IMR-90 (cell line): Measurements from ENCODE around the gene TPCN1.

Experiments used
- CEBPB ChIP-seq: IDR thresholded peaks from 2 replicates; pipeline ENCODE4 v1.6.1; 2012; ENCODE audit warnings: low read depth, low read length, improper control_type of control experiment
- CHD1 ChIP-seq: IDR thresholded peaks from 2 replicates; pipeline ENCODE4 v1.6.1; 2012; ENCODE audit warnings: low read depth, low read length, improper control_type of control experiment
- FOS ChIP-seq: fragments of 150-350 bp; IDR thresholded peaks from 2 replicates; pipeline ENCODE4 v1.6.1; 2016; ENCODE audit warnings: low read depth, low read length
- MAFK ChIP-seq: IDR thresholded peaks from 2 replicates; pipeline ENCODE4 v1.6.1; 2012; ENCODE audit warnings: low read depth, low read length, improper control_type of control experiment
- MXI1 ChIP-seq: IDR thresholded peaks from 2 replicates; pipeline ENCODE4 v1.6.1; 2012; ENCODE audit warnings: low read depth, mild to moderate bottlenecking, low read length, moderate library complexity, borderline replicate concordance
- NFE2L2 ChIP-seq: fragments of 150-350 bp; IDR thresholded peaks from 2 replicates; pipeline ENCODE4 v1.6.1; 2016; ENCODE audit warnings: low read depth, mild to moderate bottlenecking, low read length
- POLR2A ChIP-seq: IDR thresholded peaks from 2 replicates; pipeline ENCODE4 v1.6.1; 2012; ENCODE audit warnings: mild to moderate bottlenecking, low read depth, low read length
- RAD21 ChIP-seq: IDR thresholded peaks from 2 replicates; pipeline ENCODE4 v1.6.1; 2012; ENCODE audit warnings: low read length, improper control_type of control experiment
- RFX5 ChIP-seq: IDR thresholded peaks from 2 replicates; pipeline ENCODE4 v1.8.0; 2012; ENCODE audit warnings: low read depth, mild to moderate bottlenecking, low read length, moderate library complexity
- SMC3 ChIP-seq: fragments of 150-350 bp; IDR thresholded peaks from 2 replicates; pipeline ENCODE4 v1.6.1; 2016; ENCODE audit warnings: low read depth, mild to moderate bottlenecking, antibody characterized with exemption, low read length, moderate library complexity
- USF2 ChIP-seq: fragments of 150-350 bp; IDR thresholded peaks from 2 replicates; pipeline ENCODE4 v1.6.1; 2017; ENCODE audit warnings: mild to moderate bottlenecking, antibody characterized with exemption, low read length, low read depth
- TF ChIP-seq, protein P1 (sequence below): conservative IDR thresholded peaks from 2 replicates; pipeline ENCODE4 v1.5.1; 2012; ENCODE audit warnings: mild to moderate bottlenecking, low read depth, low read length, improper control_type of control experiment
- TF ChIP-seq, protein P2 (sequence below): fragments of 150-350 bp; IDR thresholded peaks from 2 replicates; pipeline ENCODE4 v1.6.1; 2016; ENCODE audit warnings: low read depth, mild to moderate bottlenecking, low read length, moderate library complexity, borderline replicate concordance

DNA sequence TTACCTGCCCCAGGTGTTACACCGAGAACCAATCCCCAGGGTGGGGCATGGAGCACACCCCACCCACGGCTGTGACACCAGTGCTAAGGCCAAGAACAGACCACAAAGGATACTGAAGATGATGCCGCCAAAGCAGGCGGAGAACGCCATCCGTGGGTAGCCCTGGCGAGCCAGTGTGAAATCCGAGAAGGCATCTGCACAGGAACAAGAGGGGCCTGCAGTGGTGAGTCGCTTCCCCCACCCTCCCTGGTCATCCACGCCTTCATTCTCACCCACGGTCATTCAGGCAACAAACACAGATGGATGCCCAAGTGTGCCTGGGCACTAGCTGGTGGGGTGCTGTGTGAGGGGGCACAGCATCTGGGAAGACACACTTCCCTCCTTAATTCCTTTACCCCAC, 85.1 kb downstream of the TPCN1 start:
- TF ChIP-seq, protein P1, sequence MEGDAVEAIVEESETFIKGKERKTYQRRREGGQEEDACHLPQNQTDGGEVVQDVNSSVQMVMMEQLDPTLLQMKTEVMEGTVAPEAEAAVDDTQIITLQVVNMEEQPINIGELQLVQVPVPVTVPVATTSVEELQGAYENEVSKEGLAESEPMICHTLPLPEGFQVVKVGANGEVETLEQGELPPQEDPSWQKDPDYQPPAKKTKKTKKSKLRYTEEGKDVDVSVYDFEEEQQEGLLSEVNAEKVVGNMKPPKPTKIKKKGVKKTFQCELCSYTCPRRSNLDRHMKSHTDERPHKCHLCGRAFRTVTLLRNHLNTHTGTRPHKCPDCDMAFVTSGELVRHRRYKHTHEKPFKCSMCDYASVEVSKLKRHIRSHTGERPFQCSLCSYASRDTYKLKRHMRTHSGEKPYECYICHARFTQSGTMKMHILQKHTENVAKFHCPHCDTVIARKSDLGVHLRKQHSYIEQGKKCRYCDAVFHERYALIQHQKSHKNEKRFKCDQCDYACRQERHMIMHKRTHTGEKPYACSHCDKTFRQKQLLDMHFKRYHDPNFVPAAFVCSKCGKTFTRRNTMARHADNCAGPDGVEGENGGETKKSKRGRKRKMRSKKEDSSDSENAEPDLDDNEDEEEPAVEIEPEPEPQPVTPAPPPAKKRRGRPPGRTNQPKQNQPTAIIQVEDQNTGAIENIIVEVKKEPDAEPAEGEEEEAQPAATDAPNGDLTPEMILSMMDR: no peak
- TF ChIP-seq POLR2A: no peak
- TF ChIP-seq USF2: no peak
- TF ChIP-seq RAD21: no peak
- no peak for TF ChIP-seq RFX5
- TF ChIP-seq NFE2L2: no peak
- TF ChIP-seq FOS: no peak
- no peak for TF ChIP-seq CEBPB
- TF ChIP-seq MXI1: no peak
- TF ChIP-seq CHD1: no peak
- no peak for TF ChIP-seq MAFK
- TF ChIP-seq SMC3: no peak
- TF ChIP-seq, protein P2, sequence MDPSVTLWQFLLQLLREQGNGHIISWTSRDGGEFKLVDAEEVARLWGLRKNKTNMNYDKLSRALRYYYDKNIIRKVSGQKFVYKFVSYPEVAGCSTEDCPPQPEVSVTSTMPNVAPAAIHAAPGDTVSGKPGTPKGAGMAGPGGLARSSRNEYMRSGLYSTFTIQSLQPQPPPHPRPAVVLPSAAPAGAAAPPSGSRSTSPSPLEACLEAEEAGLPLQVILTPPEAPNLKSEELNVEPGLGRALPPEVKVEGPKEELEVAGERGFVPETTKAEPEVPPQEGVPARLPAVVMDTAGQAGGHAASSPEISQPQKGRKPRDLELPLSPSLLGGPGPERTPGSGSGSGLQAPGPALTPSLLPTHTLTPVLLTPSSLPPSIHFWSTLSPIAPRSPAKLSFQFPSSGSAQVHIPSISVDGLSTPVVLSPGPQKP: no peak
